HG03378 (cell line): Measurements from ENCODE around the gene C5orf15.
"Not testable (repeated sequence)": the region's sequence is repeated elsewhere in the genome, so short reads cannot be mapped to it uniquely, and the experiment has no call there.

Experiments used
- ATAC-seq: cut with Tn5 transposase; IDR thresholded peaks from one replicate; pipeline ENCODE4 v1.9.1; 2021; ENCODE audit warnings: mild to moderate bottlenecking, moderate library complexity; ENCODE audit not compliant: unreplicated experiment

The C5orf15 gene

DNA sequence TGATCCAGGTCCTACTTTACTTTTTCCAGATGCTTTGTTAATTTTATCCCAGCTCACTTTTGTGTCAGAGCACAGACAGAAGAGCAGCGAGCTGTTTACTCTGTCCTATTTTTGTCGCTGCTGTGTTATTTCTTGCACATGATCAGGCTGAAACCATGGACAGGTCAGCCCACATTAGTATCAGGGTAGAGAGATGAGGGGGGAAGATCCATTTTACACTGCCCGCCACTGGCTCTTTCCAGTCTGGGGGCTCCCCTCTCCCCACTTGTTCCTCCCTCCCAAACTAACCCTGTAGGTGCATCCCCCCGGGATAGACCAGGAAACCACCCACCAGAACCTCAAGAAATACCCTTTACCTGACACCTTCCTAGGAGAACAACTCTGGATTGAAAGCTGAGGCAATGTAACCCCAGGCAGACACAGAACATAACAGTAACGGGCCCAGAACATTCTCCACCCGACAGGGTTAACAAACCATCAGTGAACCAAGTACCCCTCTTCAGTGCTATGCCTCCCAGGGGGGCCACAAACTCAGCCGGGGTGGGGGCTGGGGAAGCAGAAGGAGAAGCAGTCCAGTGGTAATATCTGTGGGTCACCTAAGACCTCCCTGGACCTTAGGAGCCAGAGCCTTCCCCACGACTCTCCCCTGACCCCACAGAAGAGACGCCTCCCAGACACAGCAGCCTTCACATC, 26.0 kb upstream of the C5orf15 start:
- no peak for ATAC-seq

DNA sequence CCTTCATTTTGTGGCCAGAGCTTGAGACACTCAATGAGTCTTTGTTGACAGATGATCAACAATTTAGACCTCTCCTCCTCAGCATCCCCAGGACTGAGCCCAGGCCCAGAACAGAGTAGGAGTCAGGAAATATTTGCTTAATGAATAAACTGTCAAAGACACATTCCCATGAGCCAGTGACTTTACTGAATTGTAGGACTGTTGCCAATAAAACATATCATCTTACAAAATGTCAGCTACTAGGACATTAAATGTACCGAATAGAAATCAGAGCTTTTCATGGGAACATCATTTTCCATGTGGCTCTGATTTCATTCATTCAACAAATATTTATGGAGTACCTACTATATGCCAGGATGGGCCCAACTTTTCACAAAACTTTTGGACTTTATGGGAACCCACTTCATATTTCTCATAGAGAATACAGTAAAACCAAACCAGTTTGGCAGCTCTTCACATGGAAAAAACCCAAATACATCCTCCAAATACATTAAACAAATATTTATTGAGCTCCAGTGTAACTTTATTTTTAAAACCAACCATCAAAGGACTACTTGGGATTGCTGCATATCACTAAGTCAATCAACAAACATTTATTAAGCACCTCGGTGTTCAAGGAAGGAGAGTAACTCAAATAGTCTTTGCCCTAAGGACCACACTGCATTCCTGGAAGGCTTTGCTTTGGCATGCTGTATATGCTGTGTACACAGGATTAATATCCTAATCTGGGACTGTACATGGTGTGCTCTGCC, 24.9 kb upstream of the C5orf15 start:
- no peak for ATAC-seq

- no peak for ATAC-seq
Measured at GRCh38 chr5:133992429-133993155, 24.2 kb upstream of the C5orf15 start.

GRCh38 chr5:133991171-133991910, 22.9 kb upstream of the C5orf15 start:
- ATAC-seq: no peak

DNA sequence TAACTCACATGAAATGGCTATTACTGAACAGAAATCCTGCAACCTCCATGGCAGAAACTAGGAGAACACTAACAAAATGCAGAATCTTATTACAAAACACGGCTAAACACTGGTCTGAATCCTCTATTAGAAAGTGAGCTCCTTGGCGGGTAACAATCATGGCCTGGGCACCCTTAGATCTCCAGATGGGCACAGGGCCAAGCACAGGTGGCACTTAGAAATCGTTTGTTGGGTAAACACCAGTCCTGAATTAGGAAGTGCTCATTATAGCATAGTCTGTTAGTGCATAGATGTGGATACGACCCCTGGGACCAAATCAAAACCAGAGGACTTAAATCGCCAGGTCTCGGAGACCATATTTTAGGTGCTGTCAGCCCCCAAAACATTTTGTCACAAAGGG, 22.0 kb upstream of the C5orf15 start:
- ATAC-seq: no peak

GRCh38 chr5:133985540-133986180, 17.2 kb upstream of the C5orf15 start:
- no peak for ATAC-seq

DNA sequence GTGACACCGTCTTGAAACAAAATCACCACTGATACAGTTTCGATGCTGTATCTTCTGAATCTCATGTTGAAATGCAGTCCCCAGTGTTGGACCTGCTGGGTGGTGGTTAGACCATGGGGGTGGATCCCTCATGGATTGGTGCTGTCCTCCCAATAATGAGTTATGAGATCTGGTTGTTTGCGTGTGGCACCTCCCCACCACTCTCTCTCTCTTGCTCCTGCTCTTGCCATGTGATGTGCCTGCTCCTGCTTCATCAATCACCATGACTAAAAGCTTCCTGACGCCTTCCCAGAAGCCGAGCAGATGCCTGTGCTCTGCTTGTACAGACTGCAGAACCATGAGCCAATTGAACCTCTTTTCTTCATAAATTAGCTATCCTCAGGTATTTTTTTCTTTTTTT, 15.2 kb upstream of the C5orf15 start:
- no peak for ATAC-seq

GRCh38 chr5:133981714-133982113, 13.3 kb upstream of the C5orf15 start:
- no peak for ATAC-seq

DNA sequence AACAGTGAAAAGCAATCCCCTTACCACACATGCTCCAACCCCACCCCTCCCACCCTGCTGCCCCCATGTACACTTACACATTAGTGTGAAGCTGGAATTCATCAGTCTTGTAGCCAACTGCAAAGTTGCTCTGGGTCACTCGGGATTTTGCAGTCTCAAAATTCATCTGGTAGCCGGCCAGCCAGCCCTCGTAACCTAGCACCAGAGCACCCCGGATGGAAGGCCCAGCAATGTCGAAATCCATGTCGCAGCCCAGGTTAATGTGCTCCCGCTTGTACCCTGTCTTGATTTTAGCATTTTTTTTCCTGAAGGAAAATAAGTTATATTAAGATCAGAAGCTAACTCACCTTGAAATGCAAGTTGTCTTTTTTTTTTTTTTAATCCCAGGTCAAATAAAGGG, 12.2 kb upstream of the C5orf15 start:
- no peak for ATAC-seq

- ATAC-seq: no peak
Measured at GRCh38 chr5:133978943-133979342, 10.5 kb upstream of the C5orf15 start.

DNA sequence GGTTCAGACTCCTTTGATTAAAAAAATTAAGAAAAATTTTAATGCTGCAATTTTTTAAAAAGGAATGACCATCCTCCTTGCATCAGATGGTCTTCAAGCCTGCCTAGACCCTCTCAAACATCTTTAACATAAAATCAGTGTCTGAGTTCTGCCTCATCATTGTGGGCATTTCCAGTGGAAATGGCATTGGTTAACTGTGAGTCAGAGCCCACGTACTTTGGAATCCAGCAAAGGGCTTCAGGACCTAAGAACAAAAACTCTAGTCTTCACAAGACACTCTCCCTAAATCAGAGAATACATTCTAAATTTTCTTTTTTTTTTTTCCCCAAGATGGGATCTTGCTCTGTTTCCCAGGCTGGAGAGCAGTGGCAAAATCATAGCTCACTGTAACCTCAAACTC, 9.4 kb upstream of the C5orf15 start:
- ATAC-seq: no peak

- ATAC-seq: no peak
Measured at GRCh38 chr5:133977161-133977787, 8.8 kb upstream of the C5orf15 start.

- ATAC-seq: not testable (repeated sequence)
Measured at GRCh38 chr5:133975546-133975945, 7.1 kb upstream of the C5orf15 start.

- ATAC-seq: no peak
Measured at GRCh38 chr5:133974142-133974541, 5.7 kb upstream of the C5orf15 start.

DNA sequence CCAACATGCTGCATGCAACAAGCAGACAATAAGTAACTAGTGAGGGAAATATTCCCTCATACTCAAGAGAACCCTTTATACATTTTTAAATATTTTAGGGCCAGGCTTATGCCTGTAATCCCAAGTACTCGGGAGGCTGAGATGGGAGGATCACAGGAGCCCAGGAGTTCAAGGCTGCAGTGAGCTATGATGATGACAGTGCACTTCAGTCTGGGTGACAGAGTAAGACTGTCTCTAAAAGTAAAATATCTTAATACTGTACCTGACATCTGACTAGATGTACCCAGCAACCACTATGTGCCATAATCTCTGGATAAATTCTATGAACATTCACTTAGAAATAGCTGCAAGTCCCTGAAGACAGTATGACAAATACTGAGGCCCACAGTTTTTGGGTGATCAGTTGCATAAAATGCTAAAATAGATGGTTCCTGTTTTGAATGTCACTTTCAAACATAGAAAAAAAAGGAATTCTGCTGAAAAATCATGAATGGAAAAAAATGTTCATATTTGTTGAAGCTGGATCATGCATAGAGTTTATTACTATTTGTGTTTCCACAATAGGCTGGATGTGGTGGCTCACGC, 2.0 kb upstream of the C5orf15 start:
- ATAC-seq: no peak

- no peak for ATAC-seq
Measured at GRCh38 chr5:133969654-133970324, 1.4 kb upstream of the C5orf15 start.

- no peak for ATAC-seq
Measured at GRCh38 chr5:133967698-133968203, 674 bp downstream of the C5orf15 start.

- no peak for ATAC-seq
Measured at GRCh38 chr5:133967124-133967523, 1.3 kb downstream of the C5orf15 start.

GRCh38 chr5:133966090-133966489, 2.3 kb downstream of the C5orf15 start:
- ATAC-seq: no peak
